Esophagus muscularis mucosa (tissue), 3 donors: ENCODE data around the gene THRB.

ENCODE experiments used
- CTCF ChIP-seq, 3 experiments: fragments of 200-600 bp in 2 of 3; fragments of 450-650 bp in 1 of 3; sonication (generic) in 2 of 3; IDR thresholded peaks; one replicate each; pipeline ENCODE4 v1.5.1; 2017 to 2019; ENCODE audit warnings: antibody characterized with exemption in 3 of 3, mild to moderate bottlenecking in 2 of 3, moderate library complexity in 1 of 3
- POLR2AphosphoS5 ChIP-seq, 2 donors: sonication (generic); formaldehyde crosslinking; IDR thresholded peaks; one replicate each; pipeline ENCODE4 v1.6.1; 2017; ENCODE audit warnings: antibody characterized with exemption in 2 of 2

- TF ChIP-seq POLR2AphosphoS5 (IDR thresholded peaks at IDR 0.05) (no peak), CTCF (IDR thresholded peaks at IDR 0.05) (no peak)
These were observed 34.6 kb upstream of the THRB start for GRCh38 chr3:24529210-24529609.
